H9 (cell line): Measurements from ENCODE around the gene TIFAB. TPM values are rescaled to one million over a fixed set of nuclear protein-coding genes. Genes with fewer than 3 reads are reported as not detected.

Source experiments
- DNase-seq: peaks from one replicate; pipeline ENCODE4 v3.0.0-alpha.2; 2017
- H2AFZ ChIP-seq: one replicate; pipeline ENCODE4 v1.6.1; 2013; ENCODE audit warnings: mild to moderate bottlenecking, low read length, control low read depth, moderate library complexity
- H2AK5ac ChIP-seq: 2 replicates; pipeline ENCODE4 v1.6.1; 2013; ENCODE audit warnings: low read length, control low read depth, mixed read lengths; ENCODE audit not compliant: insufficient read length
- H2BK120ac ChIP-seq: one replicate; pipeline ENCODE4 v1.6.1; 2013; ENCODE audit warnings: low read depth, mild to moderate bottlenecking, low read length, control low read depth, inconsistent platforms; ENCODE audit not compliant: poor library complexity, severe bottlenecking
- H2BK12ac ChIP-seq: 2 replicates; pipeline ENCODE4 v1.6.1; 2013; ENCODE audit warnings: low read length, control low read depth, mixed read lengths, low read depth; ENCODE audit not compliant: insufficient read length
- H2BK15ac ChIP-seq: 2 replicates; pipeline ENCODE4 v1.6.1; 2013; ENCODE audit warnings: low read depth, low read length, control low read depth
- H2BK20ac ChIP-seq: one replicate; pipeline ENCODE4 v1.6.1; 2013; ENCODE audit warnings: low read depth, mild to moderate bottlenecking, low read length, control low read depth, inconsistent platforms; ENCODE audit not compliant: poor library complexity, severe bottlenecking
- H2BK5ac ChIP-seq: 2 replicates; pipeline ENCODE4 v1.6.1; 2013; ENCODE audit warnings: low read length, control low read depth, mixed read lengths; ENCODE audit not compliant: insufficient read length
- H3K14ac ChIP-seq: 2 replicates; pipeline ENCODE4 v1.6.1; 2013; ENCODE audit warnings: low read length, control low read depth; ENCODE audit not compliant: insufficient read depth
- H3K18ac ChIP-seq: 2 replicates; pipeline ENCODE4 v1.6.1; 2013; ENCODE audit warnings: low read depth, mild to moderate bottlenecking, mixed read lengths, low read length, control low read depth; ENCODE audit not compliant: insufficient read length
- H3K23ac ChIP-seq: 2 replicates; pipeline ENCODE4 v1.6.1; 2013; ENCODE audit warnings: low read length, control low read depth, mixed read lengths, low read depth; ENCODE audit not compliant: insufficient read length
- H3K23me2 ChIP-seq: 2 replicates; pipeline ENCODE4 v1.6.1; 2013; ENCODE audit warnings: low read depth, mild to moderate bottlenecking, mixed read lengths, low read length, control low read depth; ENCODE audit not compliant: insufficient read length, poor library complexity, severe bottlenecking
- H3K27ac ChIP-seq: 2 replicates; pipeline ENCODE4 v1.5.1; 2013; ENCODE audit warnings: low read length, control low read depth, mixed read lengths, low read depth; ENCODE audit not compliant: insufficient read length
- H3K27me3 ChIP-seq: 2 replicates; pipeline ENCODE4 v1.6.1; 2013; ENCODE audit warnings: low read length, control low read depth, inconsistent platforms; ENCODE audit not compliant: insufficient read depth
- H3K4ac ChIP-seq: 2 replicates; pipeline ENCODE4 v1.6.1; 2013; ENCODE audit warnings: low read depth, mild to moderate bottlenecking, control low read depth, inconsistent platforms, low read length, moderate library complexity
- H3K4me1 ChIP-seq: 2 replicates; pipeline ENCODE4 v1.6.1; 2013; ENCODE audit warnings: low read length, control low read depth, inconsistent platforms; ENCODE audit not compliant: insufficient read depth
- H3K4me2 ChIP-seq: 2 replicates; pipeline ENCODE4 v1.6.1; 2013; ENCODE audit warnings: low read length, control low read depth, mixed read lengths; ENCODE audit not compliant: insufficient read length, insufficient read depth
- H3K56ac ChIP-seq: 2 replicates; pipeline ENCODE4 v1.6.1; 2013; ENCODE audit warnings: low read depth, mild to moderate bottlenecking, mixed read lengths, low read length, control low read depth; ENCODE audit not compliant: insufficient read length
- H3K79me1 ChIP-seq: 2 replicates; pipeline ENCODE4 v1.6.1; 2013; ENCODE audit warnings: low read depth, mild to moderate bottlenecking, moderate library complexity, low read length, control low read depth, inconsistent platforms; ENCODE audit not compliant: insufficient read depth, poor library complexity, severe bottlenecking
- H3K79me2 ChIP-seq: 2 replicates; pipeline ENCODE4 v1.6.1; 2013; ENCODE audit warnings: low read length, control low read depth, inconsistent platforms; ENCODE audit not compliant: insufficient read depth
- H3K9ac ChIP-seq: 2 replicates; pipeline ENCODE4 v1.6.1; 2013; ENCODE audit warnings: low read length, control low read depth, mixed read lengths; ENCODE audit not compliant: insufficient read length; ENCODE audit errors: extremely low read depth
- H3K9me3 ChIP-seq: one replicate; pipeline ENCODE4 v1.6.1; 2013; ENCODE audit warnings: low read depth, low read length, inconsistent platforms; ENCODE audit not compliant: control insufficient read depth
- H3T11ph ChIP-seq: one replicate; pipeline ENCODE4 v1.6.1; 2013; ENCODE audit warnings: mild to moderate bottlenecking, low read length, control low read depth, inconsistent platforms
- H4K20me1 ChIP-seq: one replicate; pipeline ENCODE4 v1.6.1; 2013; ENCODE audit not compliant: control insufficient read depth, insufficient read length, insufficient read depth
- H4K5ac ChIP-seq: 2 replicates; pipeline ENCODE4 v1.6.1; 2013; ENCODE audit warnings: low read depth, mild to moderate bottlenecking, mixed read lengths, low read length, control low read depth; ENCODE audit not compliant: insufficient read length
- H4K8ac ChIP-seq: replicated peaks from 2 replicates; pipeline ENCODE4 v1.6.1; 2013; ENCODE audit warnings: low read length, control low read depth, mixed read lengths, low read depth; ENCODE audit not compliant: insufficient read length
- H4K91ac ChIP-seq: 2 replicates; pipeline ENCODE4 v1.6.1; 2013; ENCODE audit warnings: low read depth, mild to moderate bottlenecking, moderate library complexity, mixed read lengths, low read length, control low read depth; ENCODE audit not compliant: insufficient read length
- H3K27ac Mint-ChIP-seq, 3 experiments: 2 replicates in 2 of 3; 3 replicates in 1 of 3; pipeline ENCODE4 v1.8.0; 2020 to 2021; ENCODE audit warnings: mixed read lengths in 3 of 3, mild to moderate bottlenecking in 1 of 3, moderate library complexity in 1 of 3
- H3K27me3 Mint-ChIP-seq: 2 replicates; pipeline ENCODE4 v1.8.0; 2021; ENCODE audit warnings: low read depth, mild to moderate bottlenecking, moderate library complexity, mixed read lengths
- H3K36me3 Mint-ChIP-seq, 3 experiments: 2 replicates in 2 of 3; 3 replicates in 1 of 3; pipeline ENCODE4 v1.8.0; 2020 to 2021; ENCODE audit warnings: low read depth in 3 of 3, mixed read lengths in 3 of 3; ENCODE audit not compliant: insufficient read depth in 1 of 3
- H3K4me1 Mint-ChIP-seq, 2 experiments: 2 replicates each; pipeline ENCODE4 v1.8.0; 2020; ENCODE audit warnings: mixed read lengths in 2 of 2
- H3K4me3 Mint-ChIP-seq, 2 experiments: 2 replicates in 1 of 2; 3 replicates in 1 of 2; pipeline ENCODE4 v1.8.0; 2020 to 2021; ENCODE audit warnings: mild to moderate bottlenecking in 2 of 2, mixed read lengths in 2 of 2, moderate library complexity in 1 of 2
- H3K9me3 Mint-ChIP-seq, 2 experiments: 2 replicates in 1 of 2; 3 replicates in 1 of 2; pipeline ENCODE4 v1.8.0; 2020; ENCODE audit warnings: mild to moderate bottlenecking in 2 of 2, mixed read lengths in 2 of 2, moderate library complexity in 1 of 2
- CTCF ChIP-seq: fragments of 200-600 bp; sonication (generic); conservative IDR thresholded peaks from 3 replicates; pipeline ENCODE4 v1.8.0; 2021; ENCODE audit warnings: antibody characterized with exemption, mild to moderate bottlenecking
- WGBS: extraction: QIAGEN DNeasy Blood & Tissue Kit; methylation state at CpG from one replicate; pipeline ENCODE4 v1.1.7; 2013; ENCODE audit warnings: missing lambda C conversion rate, low lambda C conversion rate, mixed read lengths; ENCODE audit not compliant: insufficient read length; ENCODE audit errors: extremely low coverage; 5-methylcytosine and 5-hydroxymethylcytosine counted together
- total RNA-seq: library from RNA; stranded (reverse); gene quantifications from 2 replicates; pipeline ENCODE4 v1.2.1, GENCODE V29; 2021

Gene TIFAB
- total RNA-seq, 1 experiment from 2014 or later = not detected

- Histone ChIP-seq H2BK15ac (no peak overlapping the region), H3T11ph (no peak overlapping the region), H3K9me3 (peaks cover 5% of the 10 kb centered on the region), H2AK5ac (no peak overlapping the region), H4K8ac (no peak overlapping the region), H2BK120ac (no peak overlapping the region), H4K5ac (no peak overlapping the region), H2BK5ac (no peak overlapping the region), H2BK12ac (no peak overlapping the region), H3K56ac (no peak overlapping the region), H3K23me2 (no peaks in the 10 kb centered on the region), H3K14ac (no peak overlapping the region), H2AFZ (no peak overlapping the region), H4K20me1 (no peaks in the 10 kb centered on the region), H3K4me1 (no peaks in the 10 kb centered on the region), H3K4ac (no peak overlapping the region), H4K91ac (no peak overlapping the region), H3K27me3 (no peaks in the 10 kb centered on the region), H3K18ac (no peak overlapping the region), H3K79me1 (no peaks in the 10 kb centered on the region), H3K4me2 (no peak overlapping the region), H3K27ac (no peak overlapping the region), H3K79me2 (no peaks in the 10 kb centered on the region), H3K23ac (no peak overlapping the region), H3K9ac (no peak overlapping the region), H2BK20ac (no peak overlapping the region)
- peaks cover 10 to 14% of the 10 kb centered on the region in 2 experiments for H3K9me3 Mint-ChIP-seq
- no peak for TF ChIP-seq CTCF
- H3K27ac Mint-ChIP-seq = no peak overlapping the region
- no CpG with 5 or more reads among the region's 2 CpGs for WGBS
- H3K27me3 Mint-ChIP-seq = peaks cover 53% of the 10 kb centered on the region
- no peaks in the 10 kb centered on the region for H3K4me1 Mint-ChIP-seq
- no peak overlapping the region for H3K4me3 Mint-ChIP-seq
- H3K36me3 Mint-ChIP-seq = peaks cover 2 to 11% (median 5%) of the 10 kb centered on the region in 3 experiments; a peak in 4 of 7 replicates
- DNase-seq = no peak
Observed at GRCh38 chr5:135425641-135426040, 26.5 kb downstream of the TIFAB start.
